Measurements from ENCODE around the gene CCDC186.

The CCDC186 gene

GRCh38 chr10:114188900-114189299 lies 14.9 kb upstream of the CCDC186 start:
- no peak for FAIRE-seq
- TF ChIP-seq POLR2A (IDR thresholded peaks at IDR 0.05; ENCODE audit: low read depth, low read length) (no peak), TAF1 (IDR thresholded peaks at IDR 0.05; ENCODE audit: borderline replicate concordance, low read depth, low read length) (no peak), POLR2AphosphoS5 (IDR thresholded peaks at IDR 0.05; ENCODE audit: low read depth, low read length) (no peak)
- no peak for DNase-seq (ENCODE audit: insufficient read length)

- TF ChIP-seq POLR2A (IDR thresholded peaks at IDR 0.05; ENCODE audit: low read depth, low read length) (no peak), TAF1 (IDR thresholded peaks at IDR 0.05; ENCODE audit: borderline replicate concordance, low read depth, low read length) (no peak), POLR2AphosphoS5 (IDR thresholded peaks at IDR 0.05; ENCODE audit: low read depth, low read length) (no peak)
- DNase-seq (ENCODE audit: insufficient read length) (no peak), FAIRE-seq (no peak)
These were observed 14.0 kb upstream of the CCDC186 start for GRCh38 chr10:114188001-114188400.

DNA sequence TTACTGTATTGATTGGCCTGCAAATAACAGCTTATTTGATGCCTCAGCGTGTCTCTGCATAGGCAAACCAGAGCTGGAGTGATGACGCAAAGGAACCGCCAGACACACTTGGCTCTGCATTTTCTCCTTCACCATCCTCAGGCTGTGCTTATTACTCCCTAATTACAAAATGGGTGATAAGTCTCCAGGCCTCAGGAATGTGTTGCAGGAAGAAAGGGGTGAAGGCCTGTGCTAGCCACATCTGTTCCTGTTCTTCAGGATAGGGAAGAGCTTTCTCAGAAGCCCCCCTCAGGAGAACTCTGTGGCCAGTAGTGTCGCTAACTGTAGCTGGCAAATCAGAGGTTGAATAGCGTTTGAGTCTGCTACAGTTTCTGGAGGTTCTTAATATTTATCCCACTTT lies 10.3 kb upstream of the CCDC186 start:
- TF ChIP-seq TAF1 (IDR thresholded peaks at IDR 0.05; ENCODE audit: borderline replicate concordance, low read depth, low read length) (no peak), POLR2AphosphoS5 (IDR thresholded peaks at IDR 0.05; ENCODE audit: low read depth, low read length) (no peak), POLR2A (IDR thresholded peaks at IDR 0.05; ENCODE audit: low read depth, low read length) (no peak)
- FAIRE-seq (no peak), DNase-seq (ENCODE audit: insufficient read length) (no peak)

DNA sequence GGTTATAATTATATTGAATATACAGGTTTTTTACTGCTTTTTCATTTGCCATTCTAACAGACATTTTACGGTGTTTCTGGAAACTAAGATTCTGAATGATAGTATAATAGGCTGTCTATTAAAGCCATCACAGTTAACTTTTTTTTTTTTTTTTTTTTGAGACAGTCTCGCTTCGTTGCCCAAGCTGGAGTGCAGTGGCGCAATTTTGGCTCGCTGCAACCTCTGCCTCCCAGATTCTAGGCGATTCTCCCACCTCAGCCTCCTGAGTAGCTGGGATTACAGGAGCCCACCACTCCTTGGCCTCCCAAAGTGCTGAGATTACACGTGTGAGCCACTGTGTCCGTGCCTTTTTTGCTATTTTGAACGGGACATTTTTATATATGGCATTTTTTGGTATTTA lies 9.6 kb upstream of the CCDC186 start:
- DNase-seq (ENCODE audit: insufficient read length) = no peak
- no peak for TF ChIP-seq POLR2AphosphoS5 (IDR thresholded peaks at IDR 0.05; ENCODE audit: low read depth, low read length)
- TF ChIP-seq TAF1 (IDR thresholded peaks at IDR 0.05; ENCODE audit: borderline replicate concordance, low read depth, low read length) = no peak
- no peak for FAIRE-seq

DNA sequence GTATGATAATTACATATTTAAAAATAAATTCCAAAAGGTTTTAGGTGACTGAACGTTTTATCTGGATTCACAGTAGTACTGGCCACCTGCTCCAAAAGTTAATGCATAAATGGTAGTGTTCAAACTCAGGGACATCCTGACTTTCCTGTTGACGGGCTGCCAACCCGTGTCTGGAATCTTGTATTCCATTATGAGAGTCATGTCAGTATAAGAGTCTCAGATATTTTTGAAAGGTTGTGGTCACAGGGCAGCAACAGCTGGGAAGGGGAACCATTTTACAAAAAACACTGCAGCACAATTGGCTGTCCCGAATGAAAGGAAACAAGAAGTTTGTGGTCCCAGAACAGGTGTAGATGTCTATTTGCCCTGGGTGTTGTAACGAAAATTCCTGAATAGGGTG lies 8.0 kb upstream of the CCDC186 start:
- FAIRE-seq = no peak
- TF ChIP-seq POLR2A (IDR thresholded peaks at IDR 0.05; ENCODE audit: low read depth, low read length) (no peak), POLR2AphosphoS5 (IDR thresholded peaks at IDR 0.05; ENCODE audit: low read depth, low read length) (no peak), TAF1 (IDR thresholded peaks at IDR 0.05; ENCODE audit: borderline replicate concordance, low read depth, low read length) (no peak)
- no peak for DNase-seq (ENCODE audit: insufficient read length)

- FAIRE-seq (no peak), DNase-seq (ENCODE audit: insufficient read length) (no peak)
- no peak for TF ChIP-seq TAF1 (IDR thresholded peaks at IDR 0.05; ENCODE audit: borderline replicate concordance, low read depth, low read length)
These were observed 6.9 kb upstream of the CCDC186 start for GRCh38 chr10:114180937-114181336.

DNA sequence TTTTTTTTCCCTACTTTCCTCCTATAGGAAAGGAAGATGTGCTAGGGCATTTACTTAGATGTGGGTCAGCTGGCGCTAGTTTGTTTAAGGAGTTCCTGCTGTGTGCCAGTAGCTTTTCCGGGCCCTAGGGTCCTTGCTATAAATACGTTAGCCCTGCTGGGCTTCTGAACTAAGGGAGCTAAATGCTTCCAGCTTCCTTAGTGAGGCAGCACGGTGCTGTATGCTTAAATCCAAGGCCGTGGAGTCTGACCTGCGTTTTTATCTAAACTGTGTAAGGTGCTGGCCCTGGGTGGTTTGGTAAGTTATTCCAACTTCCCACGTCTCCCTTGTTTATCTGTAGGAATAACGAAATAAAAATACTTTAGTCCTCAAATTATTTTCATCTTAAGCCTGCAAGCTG lies 5.7 kb upstream of the CCDC186 start:
- FAIRE-seq (no peak), DNase-seq (ENCODE audit: insufficient read length) (no peak)
- TF ChIP-seq TAF1 (IDR thresholded peaks at IDR 0.05; ENCODE audit: borderline replicate concordance, low read depth, low read length) = no peak
- TF ChIP-seq POLR2A (IDR thresholded peaks at IDR 0.05; ENCODE audit: low read depth, low read length) = no peak

GRCh38 chr10:114179148-114179547 lies 5.1 kb upstream of the CCDC186 start, which contains the start of gene TDRD1:
TSS of gene TDRD1 (plus strand) at chr10:114179353. CDS start at chr10:114187832, 8,479 bp downstream.
- TF ChIP-seq POLR2A (IDR thresholded peaks at IDR 0.05; ENCODE audit: low read depth, low read length) = no peak
- no peak for TF ChIP-seq TAF1 (IDR thresholded peaks at IDR 0.05; ENCODE audit: borderline replicate concordance, low read depth, low read length)
- TF ChIP-seq POLR2AphosphoS5 (IDR thresholded peaks at IDR 0.05; ENCODE audit: low read depth, low read length) = no peak
- no peak for FAIRE-seq
- no peak for DNase-seq (ENCODE audit: insufficient read length)

GRCh38 chr10:114176511-114176910 lies 2.5 kb upstream of the CCDC186 start:
- DNase-seq (ENCODE audit: insufficient read length) (no peak), FAIRE-seq (no peak)
- TF ChIP-seq POLR2A (IDR thresholded peaks at IDR 0.05; ENCODE audit: low read depth, low read length) (no peak), POLR2AphosphoS5 (IDR thresholded peaks at IDR 0.05; ENCODE audit: low read depth, low read length) (no peak), TAF1 (IDR thresholded peaks at IDR 0.05; ENCODE audit: borderline replicate concordance, low read depth, low read length) (no peak)

- DNase-seq (ENCODE audit: insufficient read length) (no peak), FAIRE-seq (no peak)
- TF ChIP-seq POLR2A (IDR thresholded peaks at IDR 0.05; ENCODE audit: low read depth, low read length) = no peak
- no peak for TF ChIP-seq POLR2AphosphoS5 (IDR thresholded peaks at IDR 0.05; ENCODE audit: low read depth, low read length)
- no peak for TF ChIP-seq TAF1 (IDR thresholded peaks at IDR 0.05; ENCODE audit: borderline replicate concordance, low read depth, low read length)
These were observed 1.7 kb upstream of the CCDC186 start for GRCh38 chr10:114175667-114176066.

- peak; percentile 83 for FAIRE-seq
- DNase-seq (ENCODE audit: insufficient read length) = no peak
- no peak for TF ChIP-seq TAF1 (IDR thresholded peaks at IDR 0.05; ENCODE audit: borderline replicate concordance, low read depth, low read length)
- no peak for TF ChIP-seq POLR2A (IDR thresholded peaks at IDR 0.05; ENCODE audit: low read depth, low read length)
- no peak for TF ChIP-seq POLR2AphosphoS5 (IDR thresholded peaks at IDR 0.05; ENCODE audit: low read depth, low read length)
These were observed 739 bp upstream of the CCDC186 start for GRCh38 chr10:114174695-114175188.

- TF ChIP-seq POLR2AphosphoS5 (IDR thresholded peaks at IDR 0.05; ENCODE audit: low read depth, low read length) = no peak
- no peak for DNase-seq (ENCODE audit: insufficient read length)
- peak; percentile 56 for FAIRE-seq
These were observed 441 bp downstream of the CCDC186 start for GRCh38 chr10:114173603-114173920.

Measured in GM12892 (cell line).